HG03064 (cell line): ENCODE measurements around the gene TMCO5A.
"Not testable (repeated sequence)": the region's sequence is repeated elsewhere in the genome, so short reads cannot be mapped to it uniquely, and the experiment has no call there.

Experiments
- ATAC-seq: cut with Tn5 transposase; IDR thresholded peaks from one replicate; pipeline ENCODE4 v1.9.1; 2021; ENCODE audit warnings: low read depth; ENCODE audit not compliant: unreplicated experiment

The TMCO5A gene

DNA sequence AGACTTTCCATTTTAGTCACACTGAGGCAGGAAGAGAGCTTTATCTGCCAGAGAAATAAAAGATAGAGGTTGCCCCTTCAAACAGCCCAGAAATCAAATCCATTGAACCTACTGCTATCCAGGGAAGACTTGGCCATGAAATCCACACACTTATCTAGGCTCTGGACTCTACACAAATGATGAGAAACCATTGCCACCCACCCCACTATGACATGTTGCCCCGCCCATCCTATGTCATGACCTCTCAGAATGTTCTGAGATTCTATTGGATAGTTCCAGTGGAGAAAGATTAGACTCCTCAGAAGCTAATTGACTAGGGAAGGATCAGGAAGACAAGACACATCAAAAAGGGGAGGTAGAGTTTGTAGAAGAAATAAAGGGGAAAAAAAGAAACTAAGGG, at the start of gene TMCO5A:
Gene TMCO5A, plus strand, starts transcription at position 301 of the 400 bp plus-strand sequence. CDS start 1,684 bp downstream, outside the sequence.
- no peak for ATAC-seq

DNA sequence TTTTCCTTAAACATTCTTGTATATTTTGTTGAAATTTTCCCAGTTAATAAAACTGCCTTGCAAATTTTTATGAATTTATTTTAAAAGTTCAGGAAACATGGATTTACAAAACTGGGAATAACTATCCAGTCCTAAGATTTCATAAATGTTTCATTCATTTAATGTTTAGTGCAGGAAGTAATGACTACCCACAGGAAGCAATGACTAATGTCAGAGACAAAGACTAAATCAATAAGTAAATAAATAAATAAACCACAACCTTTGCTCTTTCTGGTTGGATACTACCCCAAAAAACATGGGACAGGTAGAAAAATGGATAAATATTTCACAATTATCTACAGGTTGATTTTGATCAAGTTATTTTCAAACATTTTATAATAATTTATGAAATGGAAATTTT, 48.8 kb upstream of the TMCO5A start:
- no peak for ATAC-seq

DNA sequence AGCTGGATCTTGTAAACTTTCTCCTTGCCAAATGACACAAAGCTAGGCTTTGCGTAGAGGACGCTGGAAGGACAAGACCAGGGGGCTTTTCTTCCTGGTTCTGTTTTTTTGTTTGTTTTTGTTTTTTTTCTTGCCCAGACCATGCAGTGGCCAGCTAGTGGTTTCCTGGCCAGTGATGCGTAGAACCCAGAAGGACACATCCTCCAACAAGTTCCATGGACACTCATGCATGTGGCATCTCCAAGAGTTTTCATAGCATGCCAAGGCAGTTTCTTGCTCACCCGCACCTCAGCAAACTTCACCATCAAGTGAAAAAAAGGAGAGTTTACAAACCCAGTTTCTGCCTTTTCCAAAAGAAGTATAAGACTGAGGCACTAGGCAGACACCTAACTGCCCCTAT, 46.1 kb upstream of the TMCO5A start:
- ATAC-seq = no peak

DNA sequence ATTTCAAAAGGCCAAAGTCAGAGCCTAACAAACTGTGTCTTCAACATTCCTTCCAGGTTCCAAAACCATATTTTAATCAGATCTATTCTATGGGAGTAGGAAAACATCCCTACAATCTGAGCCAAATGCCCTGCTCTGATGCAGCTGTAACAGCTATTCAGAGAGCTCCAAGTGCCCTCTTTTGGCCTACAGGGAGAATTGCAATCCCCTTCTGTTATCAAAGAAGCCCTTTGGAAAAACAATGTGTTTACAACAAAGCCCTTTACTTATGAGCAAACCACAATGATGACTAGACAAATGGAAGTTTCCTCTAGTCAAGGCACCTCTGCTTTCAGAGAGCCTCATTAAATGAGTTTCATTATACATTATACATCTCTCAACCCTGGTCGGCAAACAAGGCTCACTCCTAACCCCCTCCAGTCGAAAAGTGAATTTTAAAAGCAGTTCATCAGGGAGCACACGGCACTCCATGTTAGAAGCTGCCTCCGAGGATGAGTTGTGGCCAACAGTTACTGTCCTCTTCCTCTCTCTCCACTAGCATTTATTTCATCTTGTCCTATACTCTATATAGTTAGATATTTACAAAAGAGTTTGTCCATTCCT, 42.6 kb upstream of the TMCO5A start:
- ATAC-seq = no peak

DNA sequence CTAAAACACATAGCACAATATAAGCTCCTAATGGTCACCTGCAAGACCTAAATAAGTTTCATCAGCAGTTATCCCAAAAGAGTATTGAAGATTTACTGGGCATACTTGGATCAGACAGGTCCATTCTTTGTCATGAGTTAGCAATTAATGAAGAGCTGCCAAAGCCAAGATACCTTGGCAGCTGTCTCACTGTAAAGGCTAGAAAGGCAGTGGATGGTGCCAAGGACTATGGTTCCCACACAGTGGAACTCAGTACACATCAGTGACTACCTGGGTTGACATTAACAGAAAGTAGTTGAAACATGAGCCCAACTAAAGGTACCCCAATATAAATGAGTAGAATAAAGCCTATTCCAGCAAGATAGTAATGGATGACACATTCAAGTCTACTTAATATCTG, 41.1 kb upstream of the TMCO5A start:
- ATAC-seq = no peak

DNA sequence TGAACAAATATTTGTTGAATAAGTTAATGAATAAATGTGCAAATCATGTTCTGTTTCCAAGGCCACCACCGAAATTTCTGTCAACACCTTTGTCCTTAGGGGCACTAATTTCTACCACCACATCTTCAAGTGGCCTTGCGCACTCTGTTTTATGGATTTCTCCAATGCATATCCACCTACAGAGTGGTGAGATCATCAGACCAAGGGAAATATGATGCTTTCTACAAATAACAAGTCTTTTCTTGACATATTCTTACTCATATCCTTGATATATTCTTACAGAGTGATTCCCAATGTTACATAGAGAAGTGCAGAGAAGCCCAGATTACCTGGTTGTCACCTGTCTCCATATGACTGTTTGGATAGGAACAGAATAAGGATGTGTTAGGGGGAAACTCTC, 36.1 kb upstream of the TMCO5A start:
- no peak for ATAC-seq

DNA sequence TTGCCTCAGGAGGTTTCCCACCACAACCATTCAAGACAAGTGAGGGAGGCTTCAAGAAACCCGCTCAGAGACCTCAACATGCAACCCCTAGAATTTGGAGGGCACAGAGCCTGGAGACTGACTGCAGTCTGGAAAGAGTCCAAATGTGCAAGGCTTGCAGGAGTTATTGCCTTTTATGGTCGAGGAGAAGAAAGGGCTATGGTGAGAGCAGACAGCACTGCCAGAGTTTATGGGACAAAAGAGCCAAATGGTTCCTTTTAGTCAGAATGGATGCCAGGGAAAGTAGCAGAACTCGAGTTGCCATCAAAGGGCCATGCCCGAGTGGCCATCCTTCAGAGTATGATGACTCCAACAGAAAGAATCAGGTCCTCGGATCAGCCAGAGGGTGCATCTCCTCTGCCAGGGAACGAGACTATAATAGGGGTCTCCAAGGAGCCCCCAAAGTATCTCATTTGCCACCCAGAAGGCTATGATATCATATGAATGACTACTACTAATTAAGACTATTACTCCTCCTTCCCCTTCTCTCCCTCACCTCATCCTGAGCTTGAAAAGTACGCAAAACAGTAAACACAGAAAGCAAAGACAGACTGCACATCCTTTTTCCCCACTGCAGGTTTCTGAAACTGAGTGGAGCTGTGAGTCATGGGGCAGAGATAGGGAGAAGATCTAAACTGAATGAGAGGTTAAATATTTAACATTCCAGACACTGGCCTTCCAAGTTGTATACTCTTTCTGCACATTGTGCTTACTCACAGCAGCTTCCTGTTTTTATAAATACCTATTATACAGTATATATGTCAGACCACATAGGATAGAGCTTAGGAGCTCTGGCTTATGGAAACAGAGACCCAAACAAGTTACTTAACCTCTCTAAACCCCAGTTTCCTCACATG, 33.9 kb upstream of the TMCO5A start:
- no peak for ATAC-seq

DNA sequence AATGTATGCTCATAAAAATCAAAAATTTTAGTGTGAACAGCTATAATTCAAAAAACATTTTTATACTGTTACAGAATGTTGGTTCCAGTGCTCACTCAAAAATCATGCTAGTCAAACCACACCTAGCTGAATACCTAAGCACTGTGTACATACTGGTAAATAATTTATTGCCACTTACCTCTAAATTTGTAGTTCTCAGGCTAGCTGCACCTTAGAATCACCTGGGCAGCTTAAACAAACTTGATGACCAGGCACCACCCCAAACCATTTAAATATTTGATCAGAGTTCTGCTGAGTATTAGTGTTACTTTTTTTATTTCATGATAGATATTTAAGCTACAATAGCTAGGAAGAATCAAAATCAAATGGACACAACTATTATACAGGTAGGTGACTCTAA, 32.3 kb upstream of the TMCO5A start:
- ATAC-seq = no peak

DNA sequence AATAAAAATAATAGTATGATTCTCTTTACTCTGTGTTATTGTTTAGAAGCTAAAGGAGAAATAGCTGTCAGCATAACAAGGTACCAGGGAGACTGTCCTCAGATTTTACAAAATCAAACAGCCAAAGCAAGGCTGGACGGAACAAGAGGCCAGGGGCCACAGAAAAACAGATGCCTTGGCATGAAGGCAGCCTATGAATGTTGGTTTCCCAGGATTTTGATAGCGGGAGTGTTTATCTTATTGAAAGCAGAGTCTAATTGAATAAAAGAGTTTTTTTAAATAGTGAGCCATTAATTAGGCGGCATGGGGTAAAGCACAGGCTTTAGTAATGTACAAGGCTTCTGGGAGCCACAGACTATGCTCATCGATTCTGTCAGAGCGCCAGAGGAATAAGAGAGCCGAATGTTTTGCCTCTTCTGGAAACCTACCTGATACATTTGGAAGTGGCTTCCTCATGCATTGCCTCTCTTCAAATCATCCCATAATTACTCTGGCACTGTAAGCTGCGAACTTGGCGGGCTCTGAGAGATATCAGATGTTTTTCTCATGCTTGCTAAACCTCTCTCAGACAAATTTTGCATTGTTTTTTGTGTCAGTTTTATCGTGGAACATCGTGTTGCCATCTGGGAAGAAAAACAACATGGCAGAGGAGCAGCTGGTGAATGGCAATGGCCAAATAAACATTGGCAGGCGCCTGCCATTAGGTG, 30.4 kb upstream of the TMCO5A start:
- no peak for ATAC-seq

DNA sequence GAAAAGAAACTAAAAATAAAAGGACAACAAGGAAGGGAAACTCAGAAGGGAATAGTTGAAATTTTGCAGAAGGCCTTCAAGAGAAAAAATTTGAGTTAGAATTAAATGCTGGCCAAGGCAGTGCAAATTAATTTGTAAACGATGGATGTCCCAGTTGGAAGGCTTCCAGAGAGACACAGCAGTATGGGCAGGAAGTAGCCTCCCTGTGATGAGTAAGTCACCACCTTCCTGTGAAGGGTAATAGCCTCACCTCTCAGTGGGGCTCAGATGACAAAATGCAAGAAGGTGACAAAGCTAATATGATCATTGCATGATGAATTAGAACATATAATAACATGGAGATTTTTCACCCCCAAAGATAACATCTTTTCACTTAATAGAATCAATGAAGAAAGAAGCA, 27.3 kb upstream of the TMCO5A start:
- no peak for ATAC-seq

DNA sequence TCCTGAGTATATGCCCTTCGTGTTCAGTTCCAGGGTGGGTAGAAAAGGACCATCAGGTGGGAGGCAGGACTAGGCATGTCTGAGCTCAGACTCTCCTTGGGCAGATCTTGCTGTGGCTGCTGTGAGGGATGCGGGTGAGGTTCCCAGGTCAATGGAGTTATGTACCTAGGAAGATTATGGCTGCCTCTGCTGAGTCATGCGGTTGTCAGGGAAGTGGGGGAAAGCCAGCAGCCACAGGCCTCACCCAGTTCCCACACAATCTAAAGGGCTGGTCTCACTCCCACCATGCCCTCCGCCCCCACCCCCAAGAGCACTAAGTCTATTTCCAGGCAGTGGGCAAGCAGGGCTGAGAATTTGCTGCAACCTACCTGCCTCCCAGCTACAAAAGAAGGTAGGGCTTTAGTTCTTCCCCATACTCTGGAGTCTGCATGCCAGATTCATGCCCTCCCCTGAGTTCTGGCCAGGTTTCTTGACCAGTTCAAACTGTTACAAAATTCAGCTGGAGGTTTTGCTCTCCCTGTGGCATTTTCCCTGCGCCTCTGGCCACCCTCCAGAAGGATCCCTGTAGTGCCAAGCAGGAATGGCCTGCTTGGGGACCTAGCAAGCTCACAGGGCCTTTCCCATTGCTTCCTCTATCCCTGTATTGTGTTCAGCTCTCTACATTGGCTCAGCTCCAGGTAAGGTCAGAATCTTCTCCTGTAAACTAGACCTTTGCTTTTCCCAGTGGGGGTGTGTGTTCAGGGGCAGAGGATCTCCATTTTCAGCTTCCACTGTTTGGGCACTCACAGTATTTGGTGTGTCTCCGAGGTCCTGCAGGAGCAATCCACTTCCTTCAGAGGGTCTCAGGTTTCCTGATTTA, 12.7 kb upstream of the TMCO5A start:
- ATAC-seq = no peak

DNA sequence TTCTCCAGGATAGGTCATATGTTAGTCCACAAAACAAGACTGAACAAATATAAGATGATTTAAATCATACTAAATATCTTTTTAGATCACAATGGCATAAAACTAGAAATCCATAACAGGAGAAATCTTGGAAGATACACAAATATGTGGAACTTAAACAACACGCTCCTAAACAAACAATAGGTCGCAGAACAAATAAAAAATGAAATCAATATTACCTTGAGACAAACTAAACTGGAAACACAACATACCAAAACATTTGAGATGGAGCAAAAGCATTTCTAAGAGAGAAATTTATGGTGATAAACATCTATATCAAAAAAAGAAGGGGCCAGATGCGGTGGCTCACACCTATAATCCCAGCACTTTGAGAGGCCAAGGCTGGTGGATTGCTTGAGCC, 8.3 kb upstream of the TMCO5A start:
- no peak for ATAC-seq

DNA sequence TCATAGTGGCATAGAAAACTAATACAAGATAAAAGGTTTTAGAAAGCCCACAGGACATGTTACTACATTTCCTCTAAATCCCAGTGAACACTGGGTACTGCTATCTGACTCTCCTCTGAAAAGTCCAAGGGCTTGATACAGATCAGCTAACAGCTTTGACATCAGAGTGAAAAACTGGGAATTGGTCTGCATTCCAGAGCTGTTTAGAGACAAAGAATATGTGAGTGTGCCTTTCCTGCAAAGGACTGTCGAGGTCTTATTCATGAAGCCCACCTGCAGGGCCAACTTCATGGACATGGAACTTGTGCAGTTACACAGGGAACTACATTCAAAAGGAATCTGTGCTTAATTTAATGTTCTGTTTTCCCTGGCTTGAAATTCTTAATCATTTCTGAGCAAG, 5.2 kb upstream of the TMCO5A start:
- no peak for ATAC-seq

DNA sequence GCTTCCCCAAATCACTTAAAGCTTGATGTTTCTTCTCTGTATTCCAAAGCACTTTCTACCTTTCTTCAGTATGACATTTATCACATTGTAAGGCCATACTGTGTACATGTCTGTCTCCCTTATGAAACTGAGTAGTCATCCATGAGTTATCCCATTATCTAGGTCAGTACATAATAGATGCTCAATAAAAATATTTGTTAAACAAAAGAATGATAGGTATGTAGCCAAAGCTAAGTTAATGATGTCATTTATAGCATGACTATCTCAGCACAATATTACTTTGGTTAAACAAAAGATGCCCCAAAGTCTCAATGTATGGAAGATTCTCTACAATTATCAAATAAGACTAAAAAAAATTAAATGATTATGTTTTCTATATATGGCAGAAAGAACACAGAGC, 3.1 kb upstream of the TMCO5A start:
- ATAC-seq = no peak

DNA sequence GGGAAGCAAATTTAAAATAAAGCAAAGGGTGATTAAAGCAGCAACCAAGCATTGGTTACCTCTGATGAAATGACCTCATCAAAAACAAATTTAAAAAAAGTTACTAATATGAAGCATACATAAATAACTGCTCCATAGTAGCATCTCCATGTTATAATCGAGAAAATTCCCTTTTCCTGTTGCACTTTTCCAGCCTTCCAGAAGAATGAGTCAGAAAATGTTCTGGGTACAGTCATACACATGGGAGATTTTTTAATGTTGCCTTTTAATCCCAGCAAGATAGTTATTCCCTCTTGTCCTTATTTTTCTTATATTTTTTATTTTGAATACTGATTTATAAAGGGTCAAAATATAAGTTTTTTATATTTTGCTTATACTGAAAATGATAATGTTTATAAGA, 2.6 kb upstream of the TMCO5A start:
- ATAC-seq = no peak

DNA sequence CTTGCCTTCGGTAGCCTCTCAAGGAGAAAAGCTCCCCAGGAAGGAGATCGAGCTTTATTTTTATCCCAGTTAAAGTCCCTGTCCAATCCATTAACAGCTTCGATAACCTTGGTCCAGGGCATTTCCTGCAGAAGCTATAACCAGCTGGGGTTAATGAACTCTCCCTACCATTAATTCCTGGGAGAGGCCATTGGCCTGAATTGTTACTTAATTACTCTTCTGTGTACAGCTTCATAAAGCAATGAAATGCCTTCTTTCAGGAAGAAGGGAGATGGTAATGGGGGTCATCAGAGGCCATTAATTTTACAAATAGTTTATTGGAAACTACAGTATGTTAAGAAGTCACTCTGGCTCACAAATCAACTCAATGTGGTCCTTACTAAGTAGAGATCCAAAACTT, 1.9 kb upstream of the TMCO5A start:
- no peak for ATAC-seq

DNA sequence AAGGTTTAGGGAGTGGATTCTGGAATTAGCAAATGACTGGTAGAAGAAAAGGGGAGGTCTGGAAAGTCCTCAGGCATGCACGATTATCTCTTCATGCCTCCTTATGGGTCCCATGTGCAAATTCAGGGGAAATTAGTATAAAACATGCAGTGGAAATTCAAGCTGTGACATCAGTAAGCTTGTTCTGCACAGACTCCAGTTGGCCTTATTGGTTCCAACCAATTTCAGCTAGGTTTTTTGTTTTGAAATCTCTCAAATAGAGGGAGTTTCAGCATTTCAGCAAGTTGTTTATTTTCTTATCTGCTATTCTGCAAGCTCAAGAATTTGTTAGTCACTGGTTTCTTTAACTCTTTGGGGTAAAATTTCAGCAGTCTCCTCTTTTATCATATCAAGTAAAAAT, 774 bp upstream of the TMCO5A start:
- ATAC-seq = no peak

DNA sequence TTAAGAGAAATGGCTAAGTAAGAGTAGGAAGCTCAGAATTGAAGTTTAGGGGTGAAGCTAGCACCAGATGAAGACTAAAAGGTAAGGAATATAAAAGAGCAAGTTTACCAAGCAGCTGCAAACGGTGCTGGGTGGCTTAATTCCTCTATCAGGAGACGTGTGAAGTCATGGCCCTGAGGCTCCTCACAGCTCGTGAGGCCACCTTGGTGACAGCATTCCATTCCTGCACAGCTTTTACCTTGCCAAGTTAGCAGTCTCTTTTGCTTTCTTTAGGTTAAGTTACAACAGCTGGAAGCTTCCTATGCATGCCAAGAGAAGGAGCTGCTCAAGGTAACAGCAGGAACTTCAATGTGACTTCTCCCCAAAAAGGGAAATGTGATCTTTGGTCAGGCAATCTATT, 6.4 kb downstream of the TMCO5A start:
- ATAC-seq = no peak

DNA sequence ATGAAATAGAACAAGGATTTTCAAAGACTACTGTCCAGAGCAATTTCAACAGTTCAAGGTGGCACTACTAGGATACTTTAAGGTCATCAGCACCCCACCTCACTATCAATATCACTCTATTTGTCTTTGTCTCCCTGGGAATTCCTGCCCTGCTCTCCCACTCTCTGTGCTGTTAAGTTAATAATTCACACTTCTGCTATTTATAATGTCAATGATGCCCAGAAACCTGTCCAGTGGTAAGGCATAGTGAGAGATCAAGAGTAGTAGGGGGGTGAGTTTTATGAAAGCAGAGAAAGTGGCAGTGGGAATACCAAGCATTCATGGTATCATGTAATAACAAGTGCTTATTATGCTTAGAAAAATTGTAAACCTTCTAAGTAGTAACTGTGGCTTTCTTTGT, 7.3 kb downstream of the TMCO5A start:
- ATAC-seq = no peak

DNA sequence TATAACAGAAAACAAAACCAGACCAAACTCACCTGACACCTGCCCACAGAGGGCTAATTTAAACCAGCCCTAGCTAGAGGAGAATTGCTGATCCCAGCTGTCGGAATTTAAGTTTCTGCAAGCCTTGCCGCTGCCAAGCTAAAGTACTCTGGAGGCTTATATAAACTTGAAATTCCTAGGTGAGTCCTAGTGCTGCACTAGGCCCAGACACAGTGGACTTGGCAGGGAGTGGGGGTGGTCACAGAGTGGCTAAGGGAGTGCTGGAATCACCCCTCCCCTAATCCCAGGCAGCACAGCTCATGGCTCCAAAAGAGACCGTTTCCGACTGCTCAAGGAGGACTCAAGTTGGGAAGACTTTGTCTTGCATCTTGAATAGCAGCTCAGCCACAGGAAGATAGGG, 17.6 kb downstream of the TMCO5A start:
- no peak for ATAC-seq

DNA sequence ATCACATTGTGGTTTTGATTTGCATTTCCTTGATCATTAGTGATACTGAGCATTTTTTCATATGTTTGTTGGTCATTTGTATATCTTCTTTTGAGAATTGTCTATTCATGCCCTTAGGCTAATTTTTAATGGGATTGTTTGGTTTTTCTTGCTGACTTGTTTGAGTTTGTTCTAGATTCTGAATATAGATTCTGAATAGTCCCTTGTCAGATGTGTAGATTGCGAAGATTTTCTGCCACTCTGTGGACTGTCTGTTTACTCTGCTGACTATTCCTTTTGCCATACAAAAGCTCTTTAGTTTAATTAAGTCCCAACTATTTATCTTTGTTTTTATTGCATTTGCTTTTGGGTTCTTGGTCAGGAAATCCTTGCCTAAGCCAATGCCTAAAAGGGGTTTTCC, 26.3 kb downstream of the TMCO5A start:
- ATAC-seq = not testable (repeated sequence)
